ENCODE results near the gene MMADHC. TPM values are rescaled to one million over a fixed set of nuclear protein-coding genes. Genes with fewer than 3 reads are reported as not detected.
A peak's percentile ranks its signal among the peaks of the same experiment; 100 is the strongest.

Gene MMADHC
- total and polyA plus RNA-seq, 2 of the 13 experiments (the other 11 are each of a cell fraction or from before 2014, with no cell fraction given), result 90.2 to 210 TPM

DNA sequence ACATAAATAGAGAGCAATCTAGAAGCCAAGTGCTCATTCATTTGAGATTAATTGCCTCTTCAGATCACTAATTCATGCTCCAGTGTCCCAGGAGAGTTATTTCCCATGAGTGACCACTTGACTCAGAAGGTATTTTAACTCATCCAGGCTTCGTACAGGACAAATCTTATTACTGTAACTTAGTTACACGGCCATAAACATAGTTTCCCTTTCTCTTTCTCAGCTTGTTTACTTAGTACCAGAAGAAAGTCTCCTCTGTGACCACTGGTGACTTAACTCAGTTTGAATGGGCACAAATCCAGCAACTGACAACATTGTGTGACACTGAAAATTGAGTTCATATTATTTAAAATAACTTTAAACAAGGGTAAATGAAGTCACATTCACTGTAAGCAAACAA is 25.3 kb downstream of the MMADHC start (continued):
- TF ChIP-seq, protein P1, sequence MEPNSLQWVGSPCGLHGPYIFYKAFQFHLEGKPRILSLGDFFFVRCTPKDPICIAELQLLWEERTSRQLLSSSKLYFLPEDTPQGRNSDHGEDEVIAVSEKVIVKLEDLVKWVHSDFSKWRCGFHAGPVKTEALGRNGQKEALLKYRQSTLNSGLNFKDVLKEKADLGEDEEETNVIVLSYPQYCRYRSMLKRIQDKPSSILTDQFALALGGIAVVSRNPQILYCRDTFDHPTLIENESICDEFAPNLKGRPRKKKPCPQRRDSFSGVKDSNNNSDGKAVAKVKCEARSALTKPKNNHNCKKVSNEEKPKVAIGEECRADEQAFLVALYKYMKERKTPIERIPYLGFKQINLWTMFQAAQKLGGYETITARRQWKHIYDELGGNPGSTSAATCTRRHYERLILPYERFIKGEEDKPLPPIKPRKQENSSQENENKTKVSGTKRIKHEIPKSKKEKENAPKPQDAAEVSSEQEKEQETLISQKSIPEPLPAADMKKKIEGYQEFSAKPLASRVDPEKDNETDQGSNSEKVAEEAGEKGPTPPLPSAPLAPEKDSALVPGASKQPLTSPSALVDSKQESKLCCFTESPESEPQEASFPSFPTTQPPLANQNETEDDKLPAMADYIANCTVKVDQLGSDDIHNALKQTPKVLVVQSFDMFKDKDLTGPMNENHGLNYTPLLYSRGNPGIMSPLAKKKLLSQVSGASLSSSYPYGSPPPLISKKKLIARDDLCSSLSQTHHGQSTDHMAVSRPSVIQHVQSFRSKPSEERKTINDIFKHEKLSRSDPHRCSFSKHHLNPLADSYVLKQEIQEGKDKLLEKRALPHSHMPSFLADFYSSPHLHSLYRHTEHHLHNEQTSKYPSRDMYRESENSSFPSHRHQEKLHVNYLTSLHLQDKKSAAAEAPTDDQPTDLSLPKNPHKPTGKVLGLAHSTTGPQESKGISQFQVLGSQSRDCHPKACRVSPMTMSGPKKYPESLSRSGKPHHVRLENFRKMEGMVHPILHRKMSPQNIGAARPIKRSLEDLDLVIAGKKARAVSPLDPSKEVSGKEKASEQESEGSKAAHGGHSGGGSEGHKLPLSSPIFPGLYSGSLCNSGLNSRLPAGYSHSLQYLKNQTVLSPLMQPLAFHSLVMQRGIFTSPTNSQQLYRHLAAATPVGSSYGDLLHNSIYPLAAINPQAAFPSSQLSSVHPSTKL (CRISPR knock-in tag; IDR thresholded peaks at IDR 0.05), result 0 out of 2 replicates have a peak, but pooled peaks have one; percentile 10
- TF ChIP-seq MEIS1 (CRISPR knock-in tag; IDR thresholded peaks at IDR 0.05; ENCODE audit: borderline replicate concordance), result no peak
- TF ChIP-seq, protein P2, sequence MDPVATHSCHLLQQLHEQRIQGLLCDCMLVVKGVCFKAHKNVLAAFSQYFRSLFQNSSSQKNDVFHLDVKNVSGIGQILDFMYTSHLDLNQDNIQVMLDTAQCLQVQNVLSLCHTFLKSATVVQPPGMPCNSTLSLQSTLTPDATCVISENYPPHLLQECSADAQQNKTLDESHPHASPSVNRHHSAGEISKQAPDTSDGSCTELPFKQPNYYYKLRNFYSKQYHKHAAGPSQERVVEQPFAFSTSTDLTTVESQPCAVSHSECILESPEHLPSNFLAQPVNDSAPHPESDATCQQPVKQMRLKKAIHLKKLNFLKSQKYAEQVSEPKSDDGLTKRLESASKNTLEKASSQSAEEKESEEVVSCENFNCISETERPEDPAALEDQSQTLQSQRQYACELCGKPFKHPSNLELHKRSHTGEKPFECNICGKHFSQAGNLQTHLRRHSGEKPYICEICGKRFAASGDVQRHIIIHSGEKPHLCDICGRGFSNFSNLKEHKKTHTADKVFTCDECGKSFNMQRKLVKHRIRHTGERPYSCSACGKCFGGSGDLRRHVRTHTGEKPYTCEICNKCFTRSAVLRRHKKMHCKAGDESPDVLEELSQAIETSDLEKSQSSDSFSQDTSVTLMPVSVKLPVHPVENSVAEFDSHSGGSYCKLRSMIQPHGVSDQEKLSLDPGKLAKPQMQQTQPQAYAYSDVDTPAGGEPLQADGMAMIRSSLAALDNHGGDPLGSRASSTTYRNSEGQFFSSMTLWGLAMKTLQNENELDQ (CRISPR knock-in tag; IDR thresholded peaks at IDR 0.05; ENCODE audit: borderline replicate concordance), result no peak
- TF ChIP-seq ZSCAN31 (CRISPR knock-in tag; IDR thresholded peaks at IDR 0.05; ENCODE audit: low read depth), result no peak
- TF ChIP-seq, protein P3, sequence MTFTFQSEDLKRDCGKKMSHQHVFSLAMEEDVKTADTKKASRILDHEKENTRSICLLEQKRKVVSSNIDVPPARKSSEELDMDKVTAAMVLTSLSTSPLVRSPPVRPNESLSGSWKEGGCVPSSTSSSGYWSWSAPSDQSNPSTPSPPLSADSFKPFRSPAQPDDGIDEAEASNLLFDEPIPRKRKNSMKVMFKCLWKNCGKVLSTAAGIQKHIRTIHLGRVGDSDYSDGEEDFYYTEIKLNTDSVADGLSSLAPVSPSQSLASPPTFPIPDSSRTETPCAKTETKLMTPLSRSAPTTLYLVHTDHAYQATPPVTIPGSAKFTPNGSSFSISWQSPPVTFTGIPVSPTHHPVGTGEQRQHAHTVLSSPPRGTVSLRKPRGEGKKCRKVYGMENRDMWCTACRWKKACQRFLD (CRISPR knock-in tag; IDR thresholded peaks at IDR 0.05; ENCODE audit: borderline replicate concordance), result no peak
- TF ChIP-seq, protein P4, sequence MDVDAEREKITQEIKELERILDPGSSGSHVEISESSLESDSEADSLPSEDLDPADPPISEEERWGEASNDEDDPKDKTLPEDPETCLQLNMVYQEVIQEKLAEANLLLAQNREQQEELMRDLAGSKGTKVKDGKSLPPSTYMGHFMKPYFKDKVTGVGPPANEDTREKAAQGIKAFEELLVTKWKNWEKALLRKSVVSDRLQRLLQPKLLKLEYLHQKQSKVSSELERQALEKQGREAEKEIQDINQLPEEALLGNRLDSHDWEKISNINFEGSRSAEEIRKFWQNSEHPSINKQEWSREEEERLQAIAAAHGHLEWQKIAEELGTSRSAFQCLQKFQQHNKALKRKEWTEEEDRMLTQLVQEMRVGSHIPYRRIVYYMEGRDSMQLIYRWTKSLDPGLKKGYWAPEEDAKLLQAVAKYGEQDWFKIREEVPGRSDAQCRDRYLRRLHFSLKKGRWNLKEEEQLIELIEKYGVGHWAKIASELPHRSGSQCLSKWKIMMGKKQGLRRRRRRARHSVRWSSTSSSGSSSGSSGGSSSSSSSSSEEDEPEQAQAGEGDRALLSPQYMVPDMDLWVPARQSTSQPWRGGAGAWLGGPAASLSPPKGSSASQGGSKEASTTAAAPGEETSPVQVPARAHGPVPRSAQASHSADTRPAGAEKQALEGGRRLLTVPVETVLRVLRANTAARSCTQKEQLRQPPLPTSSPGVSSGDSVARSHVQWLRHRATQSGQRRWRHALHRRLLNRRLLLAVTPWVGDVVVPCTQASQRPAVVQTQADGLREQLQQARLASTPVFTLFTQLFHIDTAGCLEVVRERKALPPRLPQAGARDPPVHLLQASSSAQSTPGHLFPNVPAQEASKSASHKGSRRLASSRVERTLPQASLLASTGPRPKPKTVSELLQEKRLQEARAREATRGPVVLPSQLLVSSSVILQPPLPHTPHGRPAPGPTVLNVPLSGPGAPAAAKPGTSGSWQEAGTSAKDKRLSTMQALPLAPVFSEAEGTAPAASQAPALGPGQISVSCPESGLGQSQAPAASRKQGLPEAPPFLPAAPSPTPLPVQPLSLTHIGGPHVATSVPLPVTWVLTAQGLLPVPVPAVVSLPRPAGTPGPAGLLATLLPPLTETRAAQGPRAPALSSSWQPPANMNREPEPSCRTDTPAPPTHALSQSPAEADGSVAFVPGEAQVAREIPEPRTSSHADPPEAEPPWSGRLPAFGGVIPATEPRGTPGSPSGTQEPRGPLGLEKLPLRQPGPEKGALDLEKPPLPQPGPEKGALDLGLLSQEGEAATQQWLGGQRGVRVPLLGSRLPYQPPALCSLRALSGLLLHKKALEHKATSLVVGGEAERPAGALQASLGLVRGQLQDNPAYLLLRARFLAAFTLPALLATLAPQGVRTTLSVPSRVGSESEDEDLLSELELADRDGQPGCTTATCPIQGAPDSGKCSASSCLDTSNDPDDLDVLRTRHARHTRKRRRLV (CRISPR knock-in tag; IDR thresholded peaks at IDR 0.05), result no peak

Measured in HepG2 (cell line).